ENCODE data around the gene TBCD.
"Not testable (repeated sequence)": the region's sequence is repeated elsewhere in the genome, so short reads cannot be mapped to it uniquely, and the experiment has no call there.

The TBCD gene

DNA sequence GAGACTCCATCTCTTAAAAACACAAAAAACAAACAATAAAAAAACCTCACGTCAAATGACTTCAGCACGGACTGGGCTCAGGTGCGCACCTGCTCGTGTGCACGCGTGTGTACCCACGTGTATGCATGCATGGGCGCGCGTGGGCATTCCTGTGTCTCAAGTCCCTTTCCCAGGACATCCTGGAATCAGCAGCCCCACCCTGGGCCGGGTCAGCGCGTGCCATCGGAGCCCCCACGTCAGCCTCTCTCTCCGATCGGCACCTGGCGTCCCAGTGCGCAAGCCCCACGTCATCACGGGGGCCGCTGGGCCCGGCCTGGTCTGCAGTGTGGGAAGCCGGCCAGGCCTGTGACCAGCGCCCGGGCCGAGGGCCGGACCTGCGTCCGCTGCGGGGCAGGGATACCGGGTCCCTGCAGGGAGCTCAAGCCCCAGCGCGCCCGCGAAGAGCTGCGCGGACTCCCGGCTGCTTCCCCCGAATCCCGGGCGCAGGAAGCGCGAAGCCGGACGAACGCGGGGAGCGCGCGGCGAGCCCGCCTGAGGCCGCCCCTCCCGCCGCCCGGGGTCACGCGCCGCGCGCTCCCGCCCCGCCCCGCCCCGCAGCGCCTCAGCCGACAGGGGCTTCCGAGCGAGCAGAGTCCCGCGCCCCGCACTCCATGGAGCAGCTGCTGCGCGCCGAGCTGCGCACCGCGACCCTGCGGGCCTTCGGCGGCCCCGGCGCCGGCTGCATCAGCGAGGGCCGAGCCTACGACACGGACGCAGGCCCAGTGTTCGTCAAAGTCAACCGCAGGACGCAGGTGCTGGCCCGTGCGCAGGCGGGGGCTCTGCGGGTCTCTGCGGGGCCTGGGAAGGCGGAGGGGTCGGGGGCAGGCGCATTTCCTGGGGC lies 16.6 kb upstream of the TBCD start, which contains the start of gene FN3K:
Gene FN3K (plus strand): TSS at position 629 of the 880 bp plus-strand sequence. CDS start 22 bp downstream, at position 651.
- H3K27ac ChIP-seq (ENCODE audit: low read depth, low read length) = no peak within 1 kb of the TSS
- H3K27me3 ChIP-seq (ENCODE audit: insufficient read depth, low read length) = no peaks in the 10 kb centered on the region
- peak within 1 kb of the TSS; percentile 60 for H3K4me3 ChIP-seq (ENCODE audit: low read length)
- H3K9ac ChIP-seq (ENCODE audit: low read depth, low read length) = peak within 1 kb of the TSS; percentile 79
- peaks cover 13% of the 10 kb centered on the region; the same call in 1 of the 2 replicates for H3K9me3 ChIP-seq (ENCODE audit: insufficient read depth, low read depth, low read length)
- WGBS = 7% methylated on average over 101 of the region's 101 CpGs
- peaks cover 19% of the 10 kb centered on the region for H3K36me3 ChIP-seq (ENCODE audit: insufficient read depth, low read length)
- no peaks in the 10 kb centered on the region for H3K4me1 ChIP-seq (ENCODE audit: insufficient read depth, low read length)

- Histone ChIP-seq H3K4me3 (ENCODE audit: low read length) (0 out of 2 replicates have a peak overlapping the region, but pooled peaks have one; percentile 60), H3K9me3 (ENCODE audit: insufficient read depth, low read depth, low read length) (peaks cover 26% of the 10 kb centered on the region)
- WGBS = 91% methylated on average over 18 of the region's 18 CpGs
These were observed 15.2 kb upstream of the TBCD start for GRCh38 chr17:82736511-82737185.

GRCh38 chr17:82737967-82738877 lies 13.6 kb upstream of the TBCD start:
- Histone ChIP-seq H3K4me1 (ENCODE audit: insufficient read depth, low read length) (no peaks in the 10 kb centered on the region), H3K27me3 (ENCODE audit: insufficient read depth, low read length) (no peaks in the 10 kb centered on the region), H3K27ac (ENCODE audit: low read depth, low read length) (no peak overlapping the region), H3K36me3 (ENCODE audit: insufficient read depth, low read length) (peaks cover 41% of the 10 kb centered on the region), H3K4me3 (ENCODE audit: low read length) (no peak overlapping the region), H3K9me3 (ENCODE audit: insufficient read depth, low read depth, low read length) (peaks cover 25% of the 10 kb centered on the region), H3K9ac (ENCODE audit: low read depth, low read length) (no peak overlapping the region)
- WGBS = 90% methylated on average over 26 of the region's 26 CpGs

More at GRCh38 chr17:82736511-82737185, 15.2 kb upstream of the TBCD start:
- no peak overlapping the region for H3K9ac ChIP-seq (ENCODE audit: low read depth, low read length)
- peaks cover 33% of the 10 kb centered on the region for H3K36me3 ChIP-seq (ENCODE audit: insufficient read depth, low read length)
- no peak overlapping the region for H3K27ac ChIP-seq (ENCODE audit: low read depth, low read length)
- H3K4me1 ChIP-seq (ENCODE audit: insufficient read depth, low read length) = no peaks in the 10 kb centered on the region
- H3K27me3 ChIP-seq (ENCODE audit: insufficient read depth, low read length) = no peaks in the 10 kb centered on the region

- Histone ChIP-seq H3K27ac (ENCODE audit: low read depth, low read length) (no peak overlapping the region), H3K4me3 (ENCODE audit: low read length) (no peak overlapping the region), H3K4me1 (ENCODE audit: insufficient read depth, low read length) (no peaks in the 10 kb centered on the region), H3K9me3 (ENCODE audit: insufficient read depth, low read depth, low read length) (peaks cover 22% of the 10 kb centered on the region), H3K9ac (ENCODE audit: low read depth, low read length) (no peak overlapping the region), H3K27me3 (ENCODE audit: insufficient read depth, low read length) (no peaks in the 10 kb centered on the region), H3K36me3 (ENCODE audit: insufficient read depth, low read length) (peaks cover 39% of the 10 kb centered on the region)
- WGBS = 97% methylated on average over 9 of the region's 10 CpGs
These were observed 10.7 kb upstream of the TBCD start for GRCh38 chr17:82740906-82741759.

GRCh38 chr17:82743344-82744219 lies 8.3 kb upstream of the TBCD start:
- H3K27me3 ChIP-seq (ENCODE audit: insufficient read depth, low read length) = no peaks in the 10 kb centered on the region
- 94% methylated on average over 16 of the region's 16 CpGs for WGBS

GRCh38 chr17:82744736-82745135 lies 7.1 kb upstream of the TBCD start:
- H3K4me3 ChIP-seq (ENCODE audit: low read length); H3K27ac ChIP-seq (ENCODE audit: low read depth, low read length); H3K27me3 ChIP-seq (ENCODE audit: insufficient read depth, low read length); H3K4me1 ChIP-seq (ENCODE audit: insufficient read depth, low read length); H3K9ac ChIP-seq (ENCODE audit: low read depth, low read length): not testable (repeated sequence)
- whole genome bisulfite sequencing = 42% methylated on average over 6 of the region's 7 CpGs
- peaks cover 39% of the 10 kb centered on the region for H3K36me3 ChIP-seq (ENCODE audit: insufficient read depth, low read length)
- H3K9me3 ChIP-seq (ENCODE audit: insufficient read depth, low read depth, low read length) = peaks cover 26% of the 10 kb centered on the region

More at GRCh38 chr17:82743344-82744219, 8.3 kb upstream of the TBCD start:
- Histone ChIP-seq H3K36me3 (ENCODE audit: insufficient read depth, low read length) (peaks cover 34% of the 10 kb centered on the region), H3K27ac (ENCODE audit: low read depth, low read length) (no peak overlapping the region), H3K9ac (ENCODE audit: low read depth, low read length) (no peak overlapping the region), H3K9me3 (ENCODE audit: insufficient read depth, low read depth, low read length) (peaks cover 27% of the 10 kb centered on the region), H3K4me3 (ENCODE audit: low read length) (no peak overlapping the region), H3K4me1 (ENCODE audit: insufficient read depth, low read length) (no peaks in the 10 kb centered on the region)

GRCh38 chr17:82745524-82745923 lies 6.3 kb upstream of the TBCD start:
- no peaks in the 10 kb centered on the region for H3K4me1 ChIP-seq (ENCODE audit: insufficient read depth, low read length)
- peaks cover 18% of the 10 kb centered on the region for H3K9me3 ChIP-seq (ENCODE audit: insufficient read depth, low read depth, low read length)
- 80% methylated on average over 7 of the region's 8 CpGs for WGBS
- H3K27me3 ChIP-seq (ENCODE audit: insufficient read depth, low read length) = no peaks in the 10 kb centered on the region
- no peak overlapping the region for H3K27ac ChIP-seq (ENCODE audit: low read depth, low read length)
- peaks cover 32% of the 10 kb centered on the region for H3K36me3 ChIP-seq (ENCODE audit: insufficient read depth, low read length)
- no peak overlapping the region for H3K9ac ChIP-seq (ENCODE audit: low read depth, low read length)
- no peak overlapping the region for H3K4me3 ChIP-seq (ENCODE audit: low read length)

GRCh38 chr17:82748756-82749155 lies 3.1 kb upstream of the TBCD start:
- Histone ChIP-seq H3K4me3 (ENCODE audit: low read length) (no peak overlapping the region), H3K27me3 (ENCODE audit: insufficient read depth, low read length) (no peaks in the 10 kb centered on the region), H3K9me3 (ENCODE audit: insufficient read depth, low read depth, low read length) (peaks cover 8% of the 10 kb centered on the region), H3K9ac (ENCODE audit: low read depth, low read length) (no peak overlapping the region), H3K27ac (ENCODE audit: low read depth, low read length) (no peak overlapping the region), H3K4me1 (ENCODE audit: insufficient read depth, low read length) (0 out of 2 replicates have a peak, but pooled peaks cover 4% of the 10 kb centered on the region), H3K36me3 (ENCODE audit: insufficient read depth, low read length) (peaks cover 10% of the 10 kb centered on the region; the same call in 1 of the 2 replicates)
- 96% methylated on average over 16 of the region's 16 CpGs for WGBS

- WGBS = 96% methylated on average over 32 of the region's 40 CpGs
- Histone ChIP-seq H3K27ac (ENCODE audit: low read depth, low read length) (no peak overlapping the region), H3K9me3 (ENCODE audit: insufficient read depth, low read depth, low read length) (peaks cover 8% of the 10 kb centered on the region), H3K27me3 (ENCODE audit: insufficient read depth, low read length) (no peaks in the 10 kb centered on the region), H3K4me1 (ENCODE audit: insufficient read depth, low read length) (peaks cover 16% of the 10 kb centered on the region), H3K9ac (ENCODE audit: low read depth, low read length) (no peak overlapping the region), H3K36me3 (ENCODE audit: insufficient read depth, low read length) (0 out of 2 replicates have a peak, but pooled peaks cover 10% of the 10 kb centered on the region), H3K4me3 (ENCODE audit: low read length) (no peak overlapping the region; the same call in 1 of the 2 replicates)
These were observed 1.5 kb upstream of the TBCD start for GRCh38 chr17:82750241-82750908.

Data from HUES64 (cell line).